HT1080 (cell line): Measurements from ENCODE around the gene HAUS8. TPM values are rescaled to one million over a fixed set of nuclear protein-coding genes. Genes with fewer than 3 reads are reported as not detected.

Experiments used
- total RNA-seq: library from RNA; depleted of rRNA; stranded (reverse); fragments of >200 nt; shearing (Covaris generic); gene quantifications from 2 replicates; pipeline ENCODE4 v1.2.3, GENCODE V29; 2014; rRNA removed

The HAUS8 gene
- total RNA-seq, 1 experiment from 2014 or later: 10.1 TPM

Other genes with a start within 250 kb of the HAUS8 start
- gene SIN3B, start 246.1 kb downstream of the HAUS8 start, total RNA-seq: 14.6 and 20.0 TPM in 2 replicates
- not detected in 2 replicates for gene F2RL3, start 186.5 kb downstream of the HAUS8 start, total RNA-seq
- gene CPAMD8, start 48.6 kb downstream of the HAUS8 start, total RNA-seq: not detected in 2 replicates
- 29.3 and 30.8 TPM in 2 replicates for gene MYO9B, start 325 bp upstream of the HAUS8 start, total RNA-seq
- gene USE1, start 139.9 kb upstream of the HAUS8 start, total RNA-seq: 30.5 and 36.4 TPM in 2 replicates
- gene OCEL1, start 150.8 kb upstream of the HAUS8 start, total RNA-seq: 3.6 and 8.1 TPM in 2 replicates
- 84.2 and 89.7 TPM in 2 replicates for gene NR2F6, start 170.5 kb upstream of the HAUS8 start, total RNA-seq
- 0.07 TPM in 1 of 2 replicates, not detected in the other for gene USHBP1, start 189.3 kb upstream of the HAUS8 start, total RNA-seq
- gene BABAM1, start 192.0 kb upstream of the HAUS8 start, total RNA-seq: 248 and 260 TPM in 2 replicates
- 0.35 and 1.3 TPM in 2 replicates for gene ANKLE1, start 206.4 kb upstream of the HAUS8 start, total RNA-seq
- gene ABHD8, start 228.0 kb upstream of the HAUS8 start, total RNA-seq: 0.23 and 0.24 TPM in 2 replicates
- 111 and 122 TPM in 2 replicates for gene MRPL34, start 230.4 kb upstream of the HAUS8 start, total RNA-seq
- gene DDA1, start 234.1 kb upstream of the HAUS8 start, total RNA-seq: 33.0 and 48.1 TPM in 2 replicates